ENCODE measurements around the gene PARVA. TPM values are rescaled to one million over a fixed set of nuclear protein-coding genes. Genes with fewer than 3 reads are reported as not detected.

The PARVA gene
- total RNA-seq, 2 donors from 2014 or later, result 32.0 to 33.7 TPM

GRCh38 chr11:12444601-12445000 lies 67.2 kb downstream of the PARVA start:
- Histone ChIP-seq H3K4me1 (peaks cover 8% of the 10 kb centered on the region), H3K27ac (no peak overlapping the region), H3K36me3 (replicated peaks in 1 of 2; ENCODE audit: insufficient read depth in 1 of 2, low read depth in 2 of 2) (no peaks in the 10 kb centered on the region), H3K4me3 (no peak overlapping the region), H3K27me3 (no peaks in the 10 kb centered on the region), H3K9me3 (no peaks in the 10 kb centered on the region)
- no peak for DNase-seq
- no peak for ATAC-seq
- intact Hi-C loops (cut with DNase I), result no loop called here
- WGBS, 2 donors, result 72% methylated on average over 2 of the region's 2 CpGs
- TF ChIP-seq CTCF (IDR thresholded peaks at IDR 0.05), result no peak
- TF ChIP-seq POLR2A (IDR thresholded peaks at IDR 0.05), result no peak

GRCh38 chr11:12445001-12445400 lies 67.6 kb downstream of the PARVA start:
- Histone ChIP-seq H3K27me3 (no peaks in the 10 kb centered on the region), H3K4me3 (no peak overlapping the region), H3K27ac (no peak overlapping the region), H3K36me3 (replicated peaks in 1 of 2; ENCODE audit: insufficient read depth in 1 of 2, low read depth in 2 of 2) (no peaks in the 10 kb centered on the region), H3K4me1 (peaks cover 9% of the 10 kb centered on the region), H3K9me3 (no peaks in the 10 kb centered on the region)
- WGBS, 2 donors, result 96 to 98% methylated on average over 2 of the region's 2 CpGs
- intact Hi-C loops (cut with DNase I), result no loop called here
- DNase-seq (no peak), ATAC-seq (no peak)
- no peak for TF ChIP-seq POLR2A (IDR thresholded peaks at IDR 0.05)
- TF ChIP-seq CTCF (IDR thresholded peaks at IDR 0.05), result no peak

- TF ChIP-seq POLR2A (IDR thresholded peaks at IDR 0.05) (no peak), CTCF (IDR thresholded peaks at IDR 0.05) (no peak)
- Histone ChIP-seq H3K36me3 (replicated peaks in 1 of 2; ENCODE audit: insufficient read depth in 1 of 2, low read depth in 2 of 2) (no peaks in the 10 kb centered on the region), H3K4me3 (no peak overlapping the region), H3K9me3 (no peaks in the 10 kb centered on the region), H3K27ac (no peak overlapping the region), H3K4me1 (peaks cover 14% of the 10 kb centered on the region), H3K27me3 (no peaks in the 10 kb centered on the region)
- ATAC-seq (no peak), DNase-seq (no peak)
- intact Hi-C loops (cut with DNase I), result no loop called here
Measured at GRCh38 chr11:12446863-12447262, 69.5 kb downstream of the PARVA start.

GRCh38 chr11:12448131-12448939 lies 71.0 kb downstream of the PARVA start:
- Histone ChIP-seq H3K4me3 (no peak overlapping the region), H3K27me3 (no peaks in the 10 kb centered on the region), H3K4me1 (peaks cover 14% of the 10 kb centered on the region), H3K27ac (no peak overlapping the region), H3K9me3 (no peaks in the 10 kb centered on the region), H3K36me3 (replicated peaks in 1 of 2; ENCODE audit: insufficient read depth in 1 of 2, low read depth in 2 of 2) (no peaks in the 10 kb centered on the region)
- intact Hi-C loops (cut with DNase I), result no loop called here
- ATAC-seq (no peak), DNase-seq (no peak)
- TF ChIP-seq POLR2A (IDR thresholded peaks at IDR 0.05) (no peak), CTCF (IDR thresholded peaks at IDR 0.05) (no peak)
- 77 to 81% methylated on average over 9 of the region's 9 CpGs for WGBS, 2 donors

All from body of pancreas (tissue), 4 donors.